Transverse colon (tissue), 4 donors: ENCODE data around the gene PPP6C.

Source experiments
- EP300 ChIP-seq: sonication (generic); formaldehyde crosslinking; IDR thresholded peaks from one replicate; pipeline ENCODE4 v1.6.1; 2017; ENCODE audit warnings: antibody characterized with exemption, low read depth
- POLR2A ChIP-seq: fragments of 450-650 bp; IDR thresholded peaks from one replicate; pipeline ENCODE4 v1.6.1; 2016; ENCODE audit warnings: antibody characterized with exemption, mild to moderate bottlenecking, moderate library complexity
- POLR2AphosphoS5 ChIP-seq, 3 donors: sonication (generic); formaldehyde crosslinking; IDR thresholded peaks; one replicate each; pipeline ENCODE4 v1.6.1; 2016; ENCODE audit warnings: antibody characterized with exemption in 3 of 3
- TF ChIP-seq, protein P1 (sequence below), 5 experiments: fragments of 200-600 bp in 3 of 5; fragments of 450-650 bp in 2 of 5; sonication (generic) in 3 of 5; IDR thresholded peaks; 1 replicate in 2 of 5; 2 replicates in 3 of 5; pipeline ENCODE4 v1.5.1; 2016 to 2017; ENCODE audit warnings: antibody characterized with exemption in 5 of 5, inconsistent platforms in 3 of 5, mild to moderate bottlenecking in 2 of 5, moderate library complexity in 1 of 5

- TF ChIP-seq, protein P1, sequence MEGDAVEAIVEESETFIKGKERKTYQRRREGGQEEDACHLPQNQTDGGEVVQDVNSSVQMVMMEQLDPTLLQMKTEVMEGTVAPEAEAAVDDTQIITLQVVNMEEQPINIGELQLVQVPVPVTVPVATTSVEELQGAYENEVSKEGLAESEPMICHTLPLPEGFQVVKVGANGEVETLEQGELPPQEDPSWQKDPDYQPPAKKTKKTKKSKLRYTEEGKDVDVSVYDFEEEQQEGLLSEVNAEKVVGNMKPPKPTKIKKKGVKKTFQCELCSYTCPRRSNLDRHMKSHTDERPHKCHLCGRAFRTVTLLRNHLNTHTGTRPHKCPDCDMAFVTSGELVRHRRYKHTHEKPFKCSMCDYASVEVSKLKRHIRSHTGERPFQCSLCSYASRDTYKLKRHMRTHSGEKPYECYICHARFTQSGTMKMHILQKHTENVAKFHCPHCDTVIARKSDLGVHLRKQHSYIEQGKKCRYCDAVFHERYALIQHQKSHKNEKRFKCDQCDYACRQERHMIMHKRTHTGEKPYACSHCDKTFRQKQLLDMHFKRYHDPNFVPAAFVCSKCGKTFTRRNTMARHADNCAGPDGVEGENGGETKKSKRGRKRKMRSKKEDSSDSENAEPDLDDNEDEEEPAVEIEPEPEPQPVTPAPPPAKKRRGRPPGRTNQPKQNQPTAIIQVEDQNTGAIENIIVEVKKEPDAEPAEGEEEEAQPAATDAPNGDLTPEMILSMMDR (IDR thresholded peaks at IDR 0.05) = no peak
- TF ChIP-seq POLR2A (no peak), POLR2AphosphoS5 (IDR thresholded peaks at IDR 0.05) (peak in 1 of 3 donors; percentile 9), EP300 (no peak)
These were observed 6.0 kb downstream of the PPP6C start for GRCh38 chr9:125183561-125183960.
